GM18508 (cell line): ENCODE results near the gene STYXL1.

ENCODE experiments used
- ATAC-seq: cut with Tn5 transposase; IDR thresholded peaks from one replicate; pipeline ENCODE4 v1.9.1; 2021; ENCODE audit warnings: moderate number of reproducible peaks; ENCODE audit not compliant: insufficient read depth, unreplicated experiment

STYXL1 gene

DNA sequence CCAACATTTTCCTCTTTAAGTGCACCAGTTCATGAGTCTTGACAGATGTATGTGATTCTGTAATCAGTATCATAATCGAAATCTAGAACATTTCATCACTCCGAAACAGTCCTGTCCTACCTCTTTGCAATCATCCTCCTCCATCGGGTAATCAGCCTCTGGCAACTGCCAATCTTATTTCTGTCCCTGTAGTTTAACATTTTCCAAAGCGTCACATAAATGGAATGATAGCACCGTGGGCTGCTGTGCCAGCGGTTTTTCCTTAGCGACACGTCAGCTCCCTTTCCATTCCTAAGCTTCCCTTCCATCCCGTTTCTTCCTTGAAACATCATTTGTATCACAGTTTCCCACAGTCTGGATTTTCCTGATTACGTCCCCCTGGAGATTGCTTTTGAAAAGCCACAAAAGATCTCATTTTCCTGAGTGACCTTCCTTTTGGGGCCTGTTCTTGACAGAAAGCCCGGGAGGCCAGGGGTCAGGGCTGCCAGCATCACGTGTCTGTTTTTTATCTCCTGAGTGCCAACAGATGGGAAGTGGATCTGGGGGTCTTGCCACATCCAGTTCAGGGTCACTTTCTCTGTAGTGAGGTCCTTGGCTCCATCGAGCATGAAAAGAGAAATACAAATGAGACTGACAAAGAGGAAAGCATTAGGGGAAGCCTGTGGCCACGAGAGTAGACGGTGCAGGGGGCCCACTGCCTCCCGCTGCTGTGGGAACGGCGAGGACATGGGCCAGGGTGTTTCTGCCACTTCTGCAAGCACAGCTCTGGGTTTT is 85.0 kb downstream of the STYXL1 start:
- no peak for ATAC-seq

DNA sequence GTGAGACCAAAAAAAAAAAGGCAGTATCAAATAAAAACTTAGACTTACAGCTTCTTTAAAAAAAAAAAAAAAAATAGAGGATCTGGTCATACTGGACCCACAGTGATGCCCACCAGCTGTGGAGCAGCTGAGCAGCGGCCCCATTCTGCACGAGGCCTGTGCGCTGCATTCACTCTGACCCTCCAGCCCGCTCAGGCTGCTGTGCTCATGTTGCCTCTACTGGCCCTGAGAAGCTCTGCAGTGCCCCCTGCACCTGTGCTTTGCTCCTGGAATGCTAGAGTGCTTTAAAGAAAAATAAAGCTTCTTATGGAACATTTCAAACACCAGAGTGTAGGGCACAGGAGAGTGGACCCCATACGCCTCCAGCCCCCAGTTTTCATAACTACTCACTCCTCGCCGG is 86.6 kb downstream of the STYXL1 start:
- no peak for ATAC-seq

DNA sequence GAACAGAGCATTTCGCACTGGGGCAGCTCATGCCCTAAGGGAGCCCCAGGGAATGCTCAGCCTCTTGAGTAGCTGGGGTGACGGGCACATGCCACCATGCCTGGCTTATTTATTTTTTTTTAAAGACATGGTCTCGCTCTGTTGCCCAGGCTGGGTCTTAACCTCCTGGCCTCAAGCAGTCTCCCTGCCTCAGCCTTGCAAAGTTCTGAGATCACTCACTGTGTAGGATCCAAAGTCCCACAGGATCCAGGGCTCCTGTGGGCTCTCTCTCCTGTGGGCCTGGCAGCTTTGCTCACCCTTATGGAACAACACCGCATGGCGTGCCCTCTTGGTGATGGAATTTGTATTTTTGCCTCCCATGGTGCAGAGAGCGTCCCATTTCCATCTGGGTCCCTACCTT is 87.4 kb downstream of the STYXL1 start:
- no peak for ATAC-seq

DNA sequence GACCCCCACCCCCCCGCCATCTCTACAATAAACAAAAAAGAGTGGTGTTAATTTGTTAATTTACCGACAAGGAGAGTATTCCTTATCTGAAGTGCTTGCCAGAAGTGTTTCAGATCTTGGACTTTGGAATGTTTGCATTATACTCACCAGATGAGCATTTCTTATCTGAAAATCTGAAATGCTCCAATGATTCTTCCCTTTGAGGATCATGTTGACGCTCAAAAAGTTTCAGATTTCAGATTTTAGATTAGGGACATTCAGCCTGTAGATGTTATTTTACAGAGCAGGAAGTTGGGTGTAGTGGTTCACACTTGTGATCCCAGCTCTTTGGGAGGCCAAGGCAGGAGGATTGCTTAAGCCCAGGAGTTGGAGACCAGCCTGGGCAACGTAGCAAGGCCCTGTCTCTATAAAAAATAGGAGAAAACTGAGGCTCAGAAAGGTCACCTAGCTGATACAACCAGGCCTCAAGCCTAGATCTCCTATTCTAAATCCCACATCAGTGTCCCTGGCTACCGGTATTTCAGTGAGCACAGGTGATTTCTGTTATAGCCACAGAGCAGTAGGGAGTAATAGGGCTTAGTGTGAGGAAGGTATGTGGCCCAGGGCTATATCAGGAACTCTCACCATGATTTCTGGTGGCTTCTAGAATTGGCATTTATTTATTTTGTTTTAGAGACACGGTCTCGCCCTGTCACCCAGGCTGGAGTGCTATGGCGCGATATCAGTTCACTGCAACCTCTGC is 88.8 kb downstream of the STYXL1 start:
- ATAC-seq = no peak

DNA sequence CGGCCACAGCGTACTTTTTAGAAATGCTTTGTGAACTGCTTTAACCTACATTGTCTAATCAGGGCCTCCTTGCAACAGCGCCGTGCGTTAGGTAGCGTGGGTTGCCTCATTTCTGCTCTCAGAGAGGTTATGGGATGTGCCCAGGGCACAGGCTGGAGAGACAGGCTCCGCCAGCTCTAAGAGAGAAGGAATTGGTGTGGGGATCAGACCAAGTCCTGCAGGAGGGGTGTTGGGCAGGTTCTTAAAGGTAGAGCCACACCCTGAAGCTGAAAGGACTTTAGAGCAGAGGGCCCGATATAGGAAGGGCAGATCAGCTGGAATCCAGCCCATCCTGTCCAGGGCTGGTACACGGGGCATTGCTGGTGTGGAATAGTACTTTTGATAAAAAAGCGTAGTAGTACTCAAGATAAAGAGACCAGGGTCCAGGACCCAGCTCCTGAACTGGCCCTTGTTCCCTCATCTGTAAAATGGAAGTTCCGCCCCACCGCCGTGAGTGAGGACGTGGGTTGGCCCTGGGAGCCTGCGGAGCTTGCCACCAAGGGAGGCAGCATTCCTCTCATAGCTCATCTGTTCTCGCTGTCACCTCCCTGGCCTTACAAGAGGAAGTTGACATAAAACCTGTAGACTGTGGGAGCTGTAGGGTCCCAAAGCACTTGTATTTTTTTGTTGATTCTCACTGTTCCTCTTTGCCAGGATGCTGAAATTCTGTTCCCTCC is 90.6 kb downstream of the STYXL1 start:
- no peak for ATAC-seq

DNA sequence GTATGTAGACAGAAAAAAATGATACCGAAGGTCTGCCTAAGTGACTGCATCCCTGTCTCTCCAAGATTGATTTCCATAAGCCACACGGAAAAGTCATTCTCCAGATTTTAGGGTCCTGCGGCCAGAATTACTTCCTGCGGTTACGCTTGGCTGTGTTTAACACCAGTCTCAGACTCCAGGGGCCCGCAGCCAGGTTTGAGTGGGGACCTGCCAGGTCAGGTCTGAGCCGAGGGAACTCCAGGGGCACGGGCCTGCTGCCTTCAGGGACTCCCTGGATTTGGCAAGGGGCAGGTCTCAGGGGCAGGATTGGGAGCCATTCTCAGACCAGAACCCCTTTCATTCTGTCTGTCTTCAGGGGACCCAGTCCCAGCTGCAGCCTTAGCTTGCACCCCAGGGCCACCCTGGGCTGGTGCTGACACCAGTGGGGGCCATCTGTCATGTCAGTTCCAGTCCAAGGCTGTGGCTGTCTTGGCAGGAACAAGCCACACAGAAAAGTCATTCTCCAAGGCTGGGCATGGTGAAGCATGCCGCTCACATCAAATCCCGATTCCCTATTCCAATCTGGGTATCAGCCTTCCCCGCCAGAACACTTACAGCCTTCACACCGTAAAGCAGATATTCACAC is 92.4 kb downstream of the STYXL1 start:
- ATAC-seq = no peak

DNA sequence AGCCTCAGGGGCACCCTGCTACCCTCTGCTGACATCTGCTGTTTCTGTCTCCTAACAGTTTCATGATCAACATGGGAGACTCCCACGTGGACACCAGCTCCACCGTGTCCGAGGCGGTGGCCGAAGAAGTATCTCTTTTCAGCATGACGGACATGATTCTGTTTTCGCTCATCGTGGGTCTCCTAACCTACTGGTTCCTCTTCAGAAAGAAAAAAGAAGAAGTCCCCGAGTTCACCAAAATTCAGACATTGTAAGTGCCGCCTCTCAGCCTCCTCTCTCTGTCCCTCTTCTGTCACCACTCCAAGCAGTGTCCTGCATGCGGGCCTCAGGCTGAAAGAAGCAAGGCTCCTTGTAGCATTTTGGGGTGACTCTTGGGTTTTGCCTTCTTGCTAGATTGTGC is 93.9 kb downstream of the STYXL1 start:
- ATAC-seq = no peak

DNA sequence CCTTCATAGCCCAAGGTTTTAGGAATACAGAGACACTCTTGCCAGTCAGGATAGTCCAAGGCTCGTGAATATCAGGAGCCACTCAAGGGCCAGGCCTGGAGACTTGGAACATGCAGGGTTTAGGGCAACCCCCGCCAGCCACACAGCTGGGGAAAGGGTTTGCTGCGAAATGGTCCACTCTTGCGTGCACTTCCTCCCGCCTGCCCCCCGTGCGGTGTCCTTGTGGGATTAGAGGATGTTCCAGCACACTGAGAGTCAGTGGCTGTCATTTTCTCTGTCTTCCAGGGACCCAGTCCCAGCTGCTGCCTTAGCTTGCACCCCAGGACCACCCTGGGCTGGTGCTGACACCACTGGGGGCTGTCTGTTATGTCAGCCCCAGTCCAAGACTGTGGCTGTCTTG is 94.4 kb downstream of the STYXL1 start:
- ATAC-seq = no peak

DNA sequence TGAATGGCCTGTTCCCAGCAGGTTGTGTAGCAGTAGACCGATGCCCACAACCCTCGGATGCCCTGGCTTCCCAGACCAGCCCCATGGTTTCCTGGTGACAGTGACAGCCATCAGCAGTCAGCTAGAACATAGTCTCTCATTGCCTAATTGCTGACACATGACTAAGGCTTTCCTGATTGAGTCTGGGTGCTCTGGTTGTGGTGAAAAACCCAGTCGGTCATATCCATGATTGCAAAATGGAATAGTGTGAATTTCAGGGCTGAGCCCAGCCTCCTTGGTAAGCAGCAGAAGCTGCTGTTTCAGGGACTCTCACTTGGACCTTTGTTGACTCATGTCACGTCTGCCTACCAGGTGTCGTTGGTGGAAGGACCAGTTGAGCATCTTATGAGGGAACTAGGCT is 96.3 kb downstream of the STYXL1 start:
- ATAC-seq = no peak

DNA sequence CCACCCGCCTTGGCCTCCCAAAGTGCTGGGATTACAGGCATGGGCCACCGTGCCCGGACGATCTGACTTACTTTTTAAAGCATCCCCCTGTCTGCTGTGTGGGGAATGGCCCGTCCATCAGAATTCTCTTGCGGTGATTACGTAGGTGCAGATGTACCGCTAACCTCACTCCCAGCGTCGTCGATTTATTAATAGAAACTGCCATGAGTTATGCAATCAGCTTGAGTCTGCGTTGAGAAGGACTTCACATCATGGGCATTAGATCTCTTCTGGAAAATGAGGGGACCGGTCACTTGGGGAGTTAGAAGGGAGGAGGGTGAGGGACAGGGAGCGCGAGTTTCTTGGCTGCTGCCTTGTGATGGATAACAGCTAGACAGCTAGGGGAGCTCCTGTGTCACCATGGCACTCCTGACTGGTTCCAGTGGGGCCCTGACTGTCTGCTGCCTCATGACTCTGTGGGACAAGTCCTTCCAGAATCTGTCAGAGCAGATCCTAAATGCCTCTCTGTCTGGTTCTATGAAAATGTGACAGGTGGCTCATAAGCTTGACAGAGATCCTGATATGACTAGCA is 97.6 kb downstream of the STYXL1 start:
- no peak for ATAC-seq

DNA sequence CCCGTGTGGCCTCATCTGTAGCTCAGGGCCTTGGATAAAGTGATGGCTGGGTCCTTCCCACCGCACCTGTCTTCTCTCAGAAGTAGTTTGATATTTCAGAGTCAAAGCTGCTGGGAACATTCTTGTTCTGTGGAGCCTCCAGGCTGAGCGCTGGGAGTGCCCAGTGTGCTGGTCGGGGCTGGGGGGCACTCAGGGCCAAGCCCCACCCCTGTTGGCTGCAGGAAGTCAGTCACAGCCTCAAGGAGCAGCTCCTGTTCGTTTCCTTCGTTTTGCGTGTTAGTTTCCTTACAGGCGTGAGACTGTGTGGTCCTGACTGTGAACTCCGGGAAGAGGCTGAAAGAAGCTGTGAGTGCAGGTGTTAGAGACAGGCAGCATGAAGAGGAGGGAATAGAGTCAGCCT is 99.6 kb downstream of the STYXL1 start:
- no peak for ATAC-seq
